GM12878 (cell line): ENCODE measurements around the gene MSRB1. TPM values are rescaled to one million over a fixed set of nuclear protein-coding genes. Genes with fewer than 3 reads are reported as not detected.
A peak's percentile ranks its signal among the peaks of the same experiment; 100 is the strongest.

Experiments used
- ATF7 ChIP-seq: fragments of 450-650 bp; IDR thresholded peaks from 2 replicates; pipeline ENCODE4 v1.6.1; 2016; ENCODE audit warnings: low read depth, mild to moderate bottlenecking
- BCL11A ChIP-seq: IDR thresholded peaks from 2 replicates; pipeline ENCODE4 v1.6.1; 2011; ENCODE audit warnings: low read depth, low read length
- ELK1 ChIP-seq: IDR thresholded peaks from 2 replicates; pipeline ENCODE4 v1.6.1; 2012; ENCODE audit warnings: low read depth, low read length, improper control_type of control experiment
- JUNB ChIP-seq: IDR thresholded peaks from 2 replicates; pipeline ENCODE4 v1.6.1; 2016; ENCODE audit warnings: antibody characterized with exemption, mild to moderate bottlenecking
- MEF2B ChIP-seq: fragments of 450-650 bp; IDR thresholded peaks from 2 replicates; pipeline ENCODE4 v1.6.1; 2018; ENCODE audit warnings: mild to moderate bottlenecking, moderate library complexity; ENCODE audit not compliant: partially characterized antibody, poor library complexity, severe bottlenecking
- NFIC ChIP-seq: IDR thresholded peaks from 2 replicates; pipeline ENCODE4 v1.6.1; 2012; ENCODE audit warnings: low read depth, mild to moderate bottlenecking, inconsistent platforms, low read length, moderate library complexity
- NR2F1 ChIP-seq: fragments of 450-650 bp; conservative IDR thresholded peaks from 2 replicates; pipeline ENCODE4 v1.6.1; 2017; ENCODE audit warnings: mild to moderate bottlenecking
- RAD51 ChIP-seq: fragments of 450-650 bp; IDR thresholded peaks from 2 replicates; pipeline ENCODE4 v1.6.1; 2016; ENCODE audit warnings: moderate library complexity, mild to moderate bottlenecking, inconsistent platforms
- SMAD5 ChIP-seq: IDR thresholded peaks from 2 replicates; pipeline ENCODE4 v1.6.1; 2016; ENCODE audit warnings: antibody characterized with exemption, low read depth
- SREBF2 ChIP-seq: IDR thresholded peaks from 2 replicates; pipeline ENCODE4 v1.6.1; 2012; ENCODE audit warnings: mild to moderate bottlenecking, low read length
- YBX1 ChIP-seq: fragments of 450-650 bp; IDR thresholded peaks from 2 replicates; pipeline ENCODE4 v1.6.1; 2016; ENCODE audit warnings: antibody characterized with exemption
- ZNF217 ChIP-seq: fragments of 450-650 bp; IDR thresholded peaks from 2 replicates; pipeline ENCODE4 v1.6.1; 2017; ENCODE audit warnings: antibody characterized with exemption, mild to moderate bottlenecking
- polyA plus RNA-seq, 11 experiments: library from polyadenylated mRNA; depleted of rRNA in 4 of 11; unstranded in 6 of 11; stranded (reverse) in 5 of 11; fragments of >200 nt; fragmentation: Nextera tagmentation in 4 of 11; fragmentation: Illumina TruSeq in 1 of 11; extraction: Ambion mirVana in 4 of 11; extraction: Trizol in 1 of 11; gene quantifications; 1 replicate in 1 of 11; 2 replicates in 10 of 11; pipeline versions ENCODE4 v1.2.1 to v1.2.3, GENCODE V29; 2011 to 2016; ENCODE audit warnings: inconsistent platforms in 2 of 11, missing spikeins in 2 of 11, low read depth in 1 of 11
- total RNA-seq, 4 experiments: library from RNA; depleted of rRNA in 3 of 4; stranded (reverse); fragments of >200 nt in 3 of 4; fragmentation: Illumina TruSeq in 1 of 4; extraction: Trizol in 1 of 4; gene quantifications; 2 replicates each; pipeline versions ENCODE4 v1.2.1 to v1.2.3, GENCODE V29; 2013 to 2021
- TF ChIP-seq, protein P1 (sequence below): IDR thresholded peaks from 2 replicates; pipeline ENCODE4 v1.6.1; 2012; ENCODE audit warnings: mild to moderate bottlenecking, low read depth, low read length
- TF ChIP-seq, protein P2 (sequence below): IDR thresholded peaks from 2 replicates; pipeline ENCODE4 v1.6.1; 2011; ENCODE audit warnings: low read depth, mild to moderate bottlenecking, low read length, moderate library complexity, borderline replicate concordance; ENCODE audit errors: extremely low read depth
- TF ChIP-seq, protein P3 (sequence below): fragments of 450-650 bp; IDR thresholded peaks from 2 replicates; pipeline ENCODE4 v1.6.1; 2018; ENCODE audit warnings: borderline replicate concordance, mild to moderate bottlenecking; ENCODE audit not compliant: partially characterized antibody
- TF ChIP-seq, protein P4 (sequence below): IDR thresholded peaks from 2 replicates; pipeline ENCODE4 v1.6.1; 2012; ENCODE audit warnings: improper control_type of control experiment, low read depth, low read length; ENCODE audit not compliant: insufficient replicate concordance

MSRB1 gene
- total and polyA plus RNA-seq, 10 of the 15 experiments (the other 5 are each of a cell fraction or from before 2014, with no cell fraction given): 5.1 to 48.6 (median 25.7) TPM

GRCh38 chr16:1971796-1972489, 28.9 kb upstream of the MSRB1 start, which contains the start of gene TBL3 (continued):
- TF ChIP-seq, protein P1, sequence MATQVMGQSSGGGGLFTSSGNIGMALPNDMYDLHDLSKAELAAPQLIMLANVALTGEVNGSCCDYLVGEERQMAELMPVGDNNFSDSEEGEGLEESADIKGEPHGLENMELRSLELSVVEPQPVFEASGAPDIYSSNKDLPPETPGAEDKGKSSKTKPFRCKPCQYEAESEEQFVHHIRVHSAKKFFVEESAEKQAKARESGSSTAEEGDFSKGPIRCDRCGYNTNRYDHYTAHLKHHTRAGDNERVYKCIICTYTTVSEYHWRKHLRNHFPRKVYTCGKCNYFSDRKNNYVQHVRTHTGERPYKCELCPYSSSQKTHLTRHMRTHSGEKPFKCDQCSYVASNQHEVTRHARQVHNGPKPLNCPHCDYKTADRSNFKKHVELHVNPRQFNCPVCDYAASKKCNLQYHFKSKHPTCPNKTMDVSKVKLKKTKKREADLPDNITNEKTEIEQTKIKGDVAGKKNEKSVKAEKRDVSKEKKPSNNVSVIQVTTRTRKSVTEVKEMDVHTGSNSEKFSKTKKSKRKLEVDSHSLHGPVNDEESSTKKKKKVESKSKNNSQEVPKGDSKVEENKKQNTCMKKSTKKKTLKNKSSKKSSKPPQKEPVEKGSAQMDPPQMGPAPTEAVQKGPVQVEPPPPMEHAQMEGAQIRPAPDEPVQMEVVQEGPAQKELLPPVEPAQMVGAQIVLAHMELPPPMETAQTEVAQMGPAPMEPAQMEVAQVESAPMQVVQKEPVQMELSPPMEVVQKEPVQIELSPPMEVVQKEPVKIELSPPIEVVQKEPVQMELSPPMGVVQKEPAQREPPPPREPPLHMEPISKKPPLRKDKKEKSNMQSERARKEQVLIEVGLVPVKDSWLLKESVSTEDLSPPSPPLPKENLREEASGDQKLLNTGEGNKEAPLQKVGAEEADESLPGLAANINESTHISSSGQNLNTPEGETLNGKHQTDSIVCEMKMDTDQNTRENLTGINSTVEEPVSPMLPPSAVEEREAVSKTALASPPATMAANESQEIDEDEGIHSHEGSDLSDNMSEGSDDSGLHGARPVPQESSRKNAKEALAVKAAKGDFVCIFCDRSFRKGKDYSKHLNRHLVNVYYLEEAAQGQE: no peak
- TF ChIP-seq MEF2B (no peak), JUNB (no peak), ELK1 (peak; percentile 89), BCL11A (no peak), ZNF217 (no peak), YBX1 (no peak), SMAD5 (peak; percentile 77), SREBF2 (peak; percentile 57), ATF7 (peak; percentile 32), RAD51 (no peak), NFIC (no peak), NR2F1 (peak; percentile 64; the same call in 1 of the 2 replicates)
- TF ChIP-seq, protein P2, sequence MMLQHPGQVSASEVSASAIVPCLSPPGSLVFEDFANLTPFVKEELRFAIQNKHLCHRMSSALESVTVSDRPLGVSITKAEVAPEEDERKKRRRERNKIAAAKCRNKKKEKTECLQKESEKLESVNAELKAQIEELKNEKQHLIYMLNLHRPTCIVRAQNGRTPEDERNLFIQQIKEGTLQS: peak; percentile 99
- TF ChIP-seq, protein P3, sequence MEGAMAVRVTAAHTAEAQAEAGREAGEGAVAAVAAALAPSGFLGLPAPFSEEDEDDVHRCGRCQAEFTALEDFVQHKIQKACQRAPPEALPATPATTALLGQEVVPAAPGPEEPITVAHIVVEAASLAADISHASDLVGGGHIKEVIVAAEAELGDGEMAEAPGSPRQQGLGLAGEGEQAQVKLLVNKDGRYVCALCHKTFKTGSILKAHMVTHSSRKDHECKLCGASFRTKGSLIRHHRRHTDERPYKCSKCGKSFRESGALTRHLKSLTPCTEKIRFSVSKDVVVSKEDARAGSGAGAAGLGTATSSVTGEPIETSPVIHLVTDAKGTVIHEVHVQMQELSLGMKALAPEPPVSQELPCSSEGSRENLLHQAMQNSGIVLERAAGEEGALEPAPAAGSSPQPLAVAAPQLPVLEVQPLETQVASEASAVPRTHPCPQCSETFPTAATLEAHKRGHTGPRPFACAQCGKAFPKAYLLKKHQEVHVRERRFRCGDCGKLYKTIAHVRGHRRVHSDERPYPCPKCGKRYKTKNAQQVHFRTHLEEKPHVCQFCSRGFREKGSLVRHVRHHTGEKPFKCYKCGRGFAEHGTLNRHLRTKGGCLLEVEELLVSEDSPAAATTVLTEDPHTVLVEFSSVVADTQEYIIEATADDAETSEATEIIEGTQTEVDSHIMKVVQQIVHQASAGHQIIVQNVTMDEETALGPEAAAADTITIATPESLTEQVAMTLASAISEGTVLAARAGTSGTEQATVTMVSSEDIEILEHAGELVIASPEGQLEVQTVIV: peak; percentile 79
- TF ChIP-seq, protein P4, sequence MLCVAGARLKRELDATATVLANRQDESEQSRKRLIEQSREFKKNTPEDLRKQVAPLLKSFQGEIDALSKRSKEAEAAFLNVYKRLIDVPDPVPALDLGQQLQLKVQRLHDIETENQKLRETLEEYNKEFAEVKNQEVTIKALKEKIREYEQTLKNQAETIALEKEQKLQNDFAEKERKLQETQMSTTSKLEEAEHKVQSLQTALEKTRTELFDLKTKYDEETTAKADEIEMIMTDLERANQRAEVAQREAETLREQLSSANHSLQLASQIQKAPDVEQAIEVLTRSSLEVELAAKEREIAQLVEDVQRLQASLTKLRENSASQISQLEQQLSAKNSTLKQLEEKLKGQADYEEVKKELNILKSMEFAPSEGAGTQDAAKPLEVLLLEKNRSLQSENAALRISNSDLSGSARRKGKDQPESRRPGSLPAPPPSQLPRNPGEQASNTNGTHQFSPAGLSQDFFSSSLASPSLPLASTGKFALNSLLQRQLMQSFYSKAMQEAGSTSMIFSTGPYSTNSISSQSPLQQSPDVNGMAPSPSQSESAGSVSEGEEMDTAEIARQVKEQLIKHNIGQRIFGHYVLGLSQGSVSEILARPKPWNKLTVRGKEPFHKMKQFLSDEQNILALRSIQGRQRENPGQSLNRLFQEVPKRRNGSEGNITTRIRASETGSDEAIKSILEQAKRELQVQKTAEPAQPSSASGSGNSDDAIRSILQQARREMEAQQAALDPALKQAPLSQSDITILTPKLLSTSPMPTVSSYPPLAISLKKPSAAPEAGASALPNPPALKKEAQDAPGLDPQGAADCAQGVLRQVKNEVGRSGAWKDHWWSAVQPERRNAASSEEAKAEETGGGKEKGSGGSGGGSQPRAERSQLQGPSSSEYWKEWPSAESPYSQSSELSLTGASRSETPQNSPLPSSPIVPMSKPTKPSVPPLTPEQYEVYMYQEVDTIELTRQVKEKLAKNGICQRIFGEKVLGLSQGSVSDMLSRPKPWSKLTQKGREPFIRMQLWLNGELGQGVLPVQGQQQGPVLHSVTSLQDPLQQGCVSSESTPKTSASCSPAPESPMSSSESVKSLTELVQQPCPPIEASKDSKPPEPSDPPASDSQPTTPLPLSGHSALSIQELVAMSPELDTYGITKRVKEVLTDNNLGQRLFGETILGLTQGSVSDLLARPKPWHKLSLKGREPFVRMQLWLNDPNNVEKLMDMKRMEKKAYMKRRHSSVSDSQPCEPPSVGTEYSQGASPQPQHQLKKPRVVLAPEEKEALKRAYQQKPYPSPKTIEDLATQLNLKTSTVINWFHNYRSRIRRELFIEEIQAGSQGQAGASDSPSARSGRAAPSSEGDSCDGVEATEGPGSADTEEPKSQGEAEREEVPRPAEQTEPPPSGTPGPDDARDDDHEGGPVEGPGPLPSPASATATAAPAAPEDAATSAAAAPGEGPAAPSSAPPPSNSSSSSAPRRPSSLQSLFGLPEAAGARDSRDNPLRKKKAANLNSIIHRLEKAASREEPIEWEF: no peak
